GM11168 (cell line): ENCODE measurements around the gene SLC16A10.

Source experiments
- in situ Hi-C: fragments of 300-500 bp; cut with MboI; formaldehyde crosslinking; loops from one replicate; pipeline ENCODE4 v1.12.0; 2022; ENCODE audit warnings: low sequenced_read_pairs; ENCODE audit not compliant: unreplicated experiment

The SLC16A10 gene

DNA sequence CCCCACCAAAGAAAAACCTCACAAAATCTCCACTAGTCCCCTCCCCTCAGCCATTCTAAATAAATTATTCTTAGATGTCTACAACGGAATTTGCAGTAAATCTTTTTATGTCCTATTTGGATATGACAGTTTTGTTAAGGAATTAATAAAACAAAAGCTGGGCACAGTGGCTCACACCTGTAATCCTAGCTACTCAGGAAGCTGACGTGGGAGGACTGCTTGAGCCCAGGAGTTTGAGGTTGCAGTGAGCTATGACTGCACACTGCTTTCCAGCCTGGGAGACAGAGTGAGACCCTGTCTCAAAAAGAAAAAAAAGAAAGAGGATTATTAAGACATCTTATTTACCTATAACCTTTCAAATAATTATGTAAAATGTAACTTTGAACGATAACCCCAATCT is 165.4 kb downstream of the SLC16A10 start:
- in situ Hi-C loops = loop anchor here (25.0 kb wide), 1 partner anchor 785 kb away; no protein-coding TSS in a partner anchor

DNA sequence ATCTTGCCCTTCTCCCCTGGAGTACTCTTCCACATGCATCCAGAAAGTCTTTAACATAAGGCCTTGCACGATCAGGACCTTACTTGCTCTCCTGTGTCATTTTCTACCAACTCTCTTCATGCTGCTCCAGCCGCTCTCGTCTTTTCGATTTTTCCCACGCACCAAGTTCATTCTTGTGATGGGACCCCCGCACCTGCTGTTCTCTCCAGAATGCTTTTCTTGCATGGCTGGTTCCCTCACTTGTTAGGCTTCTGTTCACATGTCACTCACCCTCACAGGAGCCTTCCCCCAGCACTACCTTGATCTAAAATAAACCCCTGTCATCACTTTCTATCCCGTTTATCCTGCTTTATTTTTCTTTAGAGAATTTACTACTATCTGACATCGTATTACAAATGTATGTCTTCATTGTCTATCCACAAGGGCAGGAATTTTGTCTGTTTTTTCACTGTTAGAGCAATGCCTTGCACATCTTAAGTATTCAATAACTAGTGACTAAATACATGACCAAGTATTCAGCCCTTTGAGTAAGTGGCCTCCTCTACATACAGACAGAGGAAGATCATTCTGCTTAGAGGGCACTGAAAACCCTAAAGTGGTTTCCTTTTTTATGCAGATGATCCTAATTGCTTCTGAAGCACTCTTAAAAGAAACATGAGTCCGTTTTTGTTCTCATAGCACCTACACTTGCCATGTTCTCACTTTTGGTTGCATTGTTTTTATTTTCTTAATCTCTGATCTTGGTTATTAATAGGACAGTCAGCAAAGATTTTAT is 166.9 kb downstream of the SLC16A10 start:
- in situ Hi-C loops = loop anchor here (25.0 kb wide), 1 partner anchor 783 kb away; no protein-coding TSS in a partner anchor

DNA sequence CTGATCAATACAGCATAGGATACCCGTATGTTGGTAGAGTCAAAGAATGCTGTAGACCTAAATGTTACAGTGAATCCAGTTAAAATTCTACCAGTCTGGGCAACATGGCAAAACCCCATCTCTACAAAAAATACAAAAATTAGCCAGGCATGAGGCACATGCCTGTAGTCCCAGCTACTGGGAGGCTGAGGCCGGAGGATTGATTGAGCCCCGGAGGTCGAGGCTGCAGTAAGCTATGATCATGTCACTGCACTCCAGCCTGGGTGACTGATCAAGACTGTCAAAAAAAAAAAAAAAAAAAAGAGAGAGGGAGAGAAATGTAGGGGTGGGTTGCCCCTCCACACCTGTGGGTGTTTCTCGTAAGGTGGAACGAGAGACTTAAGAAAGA is 167.5 kb downstream of the SLC16A10 start:
- in situ Hi-C loops = loop anchor here (25.0 kb wide), 1 partner anchor 783 kb away; no protein-coding TSS in a partner anchor

DNA sequence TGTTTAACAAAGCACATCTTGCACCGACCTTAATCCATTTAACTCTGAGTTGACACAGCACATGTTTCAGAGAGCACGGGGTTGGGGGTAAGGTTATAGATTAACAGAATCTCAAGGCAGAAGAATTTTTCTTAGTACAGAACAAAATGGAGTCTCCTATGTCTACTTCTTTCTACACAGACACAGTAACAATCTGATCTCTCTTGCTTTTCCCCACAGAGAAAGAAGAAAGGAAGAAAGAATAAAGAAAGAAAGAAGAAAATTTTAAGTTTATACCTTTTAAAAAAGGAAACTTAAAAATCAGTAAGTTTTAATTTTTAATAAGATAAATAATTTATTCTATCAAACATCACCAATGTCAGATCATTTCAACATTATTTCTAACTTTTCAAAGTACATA is 168.5 kb downstream of the SLC16A10 start:
- in situ Hi-C loops = loop anchor here (25.0 kb wide), 1 partner anchor 781 kb away; no protein-coding TSS in a partner anchor

DNA sequence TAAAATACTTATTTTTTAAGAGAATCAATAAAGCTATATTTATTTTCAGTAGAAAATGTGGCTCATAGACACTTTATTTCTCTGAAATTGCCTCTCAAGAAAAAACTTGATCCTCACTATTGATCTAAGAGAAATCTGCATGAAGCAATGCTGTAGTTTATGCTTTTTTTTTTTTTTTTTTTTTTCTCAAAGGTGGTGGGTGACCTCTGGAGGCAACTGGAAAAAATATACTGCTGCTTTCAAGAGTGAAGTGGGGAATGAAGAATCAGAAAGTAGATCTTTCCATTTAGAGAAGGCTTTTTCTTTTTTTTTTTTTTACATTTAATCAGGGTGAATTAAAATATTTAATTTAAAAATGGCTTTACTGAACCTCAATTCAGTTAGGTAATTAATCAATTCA is 169.3 kb downstream of the SLC16A10 start:
- in situ Hi-C loops = loop anchor here (25.0 kb wide), 1 partner anchor 781 kb away; no protein-coding TSS in a partner anchor

DNA sequence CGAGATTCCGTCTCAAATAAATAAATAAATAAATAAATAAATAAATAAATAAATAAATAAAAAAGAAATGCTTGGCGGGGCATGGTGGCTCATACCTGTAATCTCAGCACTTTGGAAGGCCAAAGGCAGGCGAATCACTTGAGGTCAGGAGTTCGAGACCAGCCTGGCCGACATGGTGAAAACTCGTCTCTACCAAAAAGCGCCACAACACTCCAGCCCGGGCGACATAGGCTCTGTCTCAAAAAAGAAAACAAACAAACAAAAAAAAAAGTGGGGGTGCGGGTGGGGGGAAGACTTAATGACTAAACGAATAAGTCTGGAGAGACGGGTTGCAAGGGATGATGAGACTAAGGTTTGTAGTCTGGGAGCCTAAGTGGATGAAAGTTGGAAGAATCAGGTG is 170.7 kb downstream of the SLC16A10 start:
- in situ Hi-C loops = loop anchor here (25.0 kb wide), 1 partner anchor 779 kb away; no protein-coding TSS in a partner anchor

DNA sequence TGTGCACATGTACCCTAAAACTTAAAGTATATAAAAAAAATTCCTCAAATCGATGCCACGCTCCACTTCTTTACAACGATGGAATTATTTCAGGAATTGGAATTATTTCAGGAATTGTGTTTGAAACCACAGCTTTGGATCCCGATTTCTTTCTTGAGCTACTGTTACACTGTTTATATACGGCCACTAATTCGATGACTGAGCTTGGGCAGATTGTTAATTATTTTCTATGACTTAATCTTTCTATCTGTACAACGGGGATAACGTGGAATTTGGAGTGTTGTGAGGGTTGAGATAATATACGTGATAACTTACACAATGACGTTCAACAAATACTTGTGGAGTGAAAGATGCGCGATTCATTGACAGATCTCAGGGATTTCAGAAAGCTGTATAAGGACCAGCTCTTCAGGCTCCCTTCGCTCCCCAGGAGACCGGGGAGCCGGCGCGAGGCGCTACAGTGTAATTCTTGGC is 171.3 kb downstream of the SLC16A10 start:
- in situ Hi-C loops = loop anchor here (25.0 kb wide), 1 partner anchor 779 kb away; no protein-coding TSS in a partner anchor

DNA sequence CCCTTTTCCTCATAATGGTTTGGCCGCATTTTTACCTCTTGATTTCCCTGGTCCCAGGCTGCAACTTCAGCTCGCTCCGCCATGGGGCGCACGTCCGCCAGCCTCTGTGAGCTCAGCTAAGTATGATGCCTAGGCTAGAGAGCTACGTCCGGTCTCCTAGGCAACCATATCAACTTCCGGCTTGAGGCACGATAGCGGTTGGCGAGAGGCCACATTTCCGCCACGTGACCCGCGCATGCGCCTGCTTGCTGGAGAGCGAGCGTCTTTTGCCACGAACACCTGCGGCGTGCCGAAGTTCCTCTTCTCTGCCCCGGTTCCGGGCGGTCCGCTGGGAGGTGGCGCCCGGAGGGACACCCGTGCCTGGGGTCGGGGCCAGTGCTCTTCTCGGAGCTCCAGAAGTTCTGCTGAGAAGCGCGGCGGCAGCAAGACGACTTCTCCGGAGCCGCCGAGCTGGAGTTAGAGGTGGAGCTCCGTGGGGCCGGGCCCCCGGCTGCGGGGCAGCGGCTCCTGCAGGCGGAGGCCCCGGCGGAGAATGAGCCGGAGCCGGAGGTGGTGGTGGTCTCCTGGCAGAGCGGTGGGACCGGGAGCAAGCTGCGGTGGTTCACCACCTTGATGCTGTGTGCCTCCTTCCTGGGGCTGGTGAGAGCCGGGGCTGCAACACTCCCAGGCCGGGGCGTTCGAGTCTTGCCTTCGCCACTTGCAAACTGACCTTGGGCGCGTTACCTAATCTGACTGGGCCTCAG is 172.0 kb downstream of the SLC16A10 start:
- in situ Hi-C loops = loop anchor here (25.0 kb wide), 1 partner anchor 778 kb away; no protein-coding TSS in a partner anchor

DNA sequence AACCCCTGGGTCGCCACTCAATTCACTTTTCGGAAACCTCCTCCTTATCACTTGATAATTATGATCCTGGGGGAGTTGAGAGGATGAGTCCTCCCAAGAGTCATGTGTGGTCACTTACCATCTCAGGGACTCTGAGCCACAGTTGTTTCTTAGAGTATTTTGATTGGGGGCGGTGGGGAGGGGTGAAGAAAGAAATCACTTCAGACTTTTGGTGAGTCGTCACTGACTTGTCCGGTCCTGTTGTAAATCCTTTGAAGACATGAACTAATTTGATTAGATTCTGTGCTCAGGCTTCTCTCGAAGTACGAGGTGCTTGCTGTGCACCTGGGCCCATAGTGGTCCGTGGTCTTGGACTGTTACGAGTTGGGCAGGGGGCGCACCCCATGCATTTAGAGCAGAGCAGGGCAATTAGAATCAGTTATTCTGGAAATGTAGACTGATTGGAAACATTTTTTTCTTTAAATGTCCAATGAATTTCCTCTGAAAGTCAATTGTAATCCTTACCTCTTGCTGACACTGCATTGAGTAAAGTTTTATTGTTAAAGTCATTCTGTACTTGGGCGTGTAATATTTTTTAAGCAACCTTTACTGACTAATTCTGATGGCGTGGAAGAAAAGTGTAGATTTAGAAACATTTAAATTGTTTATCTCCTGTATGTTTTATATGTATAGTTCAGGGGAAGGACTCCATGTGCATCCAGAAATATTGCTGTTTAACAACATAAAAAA is 173.4 kb downstream of the SLC16A10 start:
- in situ Hi-C loops = loop anchor here (5.0 to 25.0 kb wide), 2 partner anchors 217 to 777 kb away; no protein-coding TSS in a partner anchor

DNA sequence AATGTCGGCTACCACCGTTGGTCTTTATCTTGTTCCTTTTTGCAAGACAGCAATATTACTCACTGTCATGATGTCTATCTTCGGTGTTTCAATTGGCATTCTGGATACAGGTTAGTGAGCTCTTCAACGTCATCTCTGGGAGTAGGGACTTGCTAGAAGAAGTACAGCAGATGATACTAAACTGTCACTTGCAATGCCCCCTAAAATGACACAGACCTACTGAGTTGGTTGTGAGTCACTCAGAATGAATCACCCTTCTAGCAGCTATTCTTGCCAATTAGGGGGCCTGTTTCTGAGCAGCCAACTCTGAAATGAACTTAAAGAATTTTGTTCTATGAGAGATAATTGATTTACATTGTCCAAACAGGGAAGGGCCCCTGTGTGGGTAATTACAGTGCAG is 176.5 kb downstream of the SLC16A10 start:
- in situ Hi-C loops = loop anchor here (5.0 to 25.0 kb wide), 2 partner anchors 213 to 773 kb away; no protein-coding TSS in a partner anchor

DNA sequence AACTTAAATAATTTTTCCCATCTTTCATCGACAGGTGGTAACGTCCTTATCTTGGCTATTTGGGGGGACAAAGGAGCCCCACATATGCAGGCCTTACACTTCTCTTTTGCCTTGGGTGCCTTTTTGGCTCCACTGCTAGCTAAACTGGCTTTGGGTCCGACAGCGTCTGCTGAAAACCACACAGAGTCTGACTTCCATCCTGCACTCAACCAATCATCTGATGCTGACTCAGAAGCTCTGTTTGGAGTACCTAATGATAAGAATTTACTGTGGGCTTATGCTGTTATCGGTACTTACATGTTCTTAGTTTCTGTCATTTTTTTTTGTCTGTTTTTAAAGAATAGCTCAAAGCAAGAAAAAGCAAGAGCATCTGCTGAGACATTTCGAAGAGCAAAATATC is 178.5 kb downstream of the SLC16A10 start:
- in situ Hi-C loops = loop anchor here (25.0 kb wide), 1 partner anchor 771 kb away; no protein-coding TSS in a partner anchor

DNA sequence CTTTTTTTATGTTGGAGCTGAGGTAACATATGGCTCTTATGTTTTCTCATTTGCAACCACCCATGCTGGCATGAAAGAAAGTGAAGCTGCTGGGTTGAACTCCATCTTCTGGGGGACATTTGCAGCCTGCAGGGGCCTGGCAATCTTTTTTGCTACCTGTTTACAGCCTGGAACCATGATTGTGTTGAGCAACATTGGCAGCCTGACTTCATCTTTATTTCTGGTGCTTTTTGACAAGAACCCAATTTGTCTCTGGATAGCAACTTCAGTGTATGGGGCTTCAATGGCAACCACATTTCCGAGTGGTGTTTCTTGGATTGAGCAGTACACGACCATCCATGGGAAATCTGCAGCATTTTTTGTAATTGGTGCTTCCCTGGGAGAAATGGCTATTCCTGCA is 179.0 kb downstream of the SLC16A10 start:
- in situ Hi-C loops = loop anchor here (25.0 kb wide), 1 partner anchor 771 kb away; no protein-coding TSS in a partner anchor

DNA sequence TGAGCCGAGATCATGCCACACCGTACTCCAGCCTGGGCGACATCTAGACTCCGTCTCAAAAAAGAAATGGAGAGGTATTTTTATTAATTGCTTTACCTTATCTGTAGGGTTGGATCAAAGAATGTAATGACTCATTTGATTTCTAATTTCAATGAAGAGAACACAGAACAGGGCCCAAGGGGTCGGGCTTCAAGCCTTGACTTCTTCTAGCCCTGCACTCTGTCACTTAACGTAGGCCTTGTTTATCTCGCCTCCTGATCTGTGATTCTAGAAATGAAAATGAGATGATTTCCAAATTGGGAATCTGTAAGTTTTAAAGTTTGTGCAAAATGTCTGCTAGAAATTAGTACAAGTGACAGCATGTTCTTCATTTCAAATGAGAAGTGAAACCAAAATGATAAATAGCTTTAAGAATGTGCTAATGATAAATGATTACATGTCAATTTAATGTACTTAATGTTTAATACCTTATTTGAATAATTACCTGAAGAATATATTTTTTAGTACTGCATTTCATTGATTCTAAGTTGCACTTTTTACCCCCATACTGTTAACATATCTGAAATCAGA is 180.5 kb downstream of the SLC16A10 start:
- in situ Hi-C loops = loop anchor here (25.0 kb wide), 1 partner anchor 769 kb away; no protein-coding TSS in a partner anchor

DNA sequence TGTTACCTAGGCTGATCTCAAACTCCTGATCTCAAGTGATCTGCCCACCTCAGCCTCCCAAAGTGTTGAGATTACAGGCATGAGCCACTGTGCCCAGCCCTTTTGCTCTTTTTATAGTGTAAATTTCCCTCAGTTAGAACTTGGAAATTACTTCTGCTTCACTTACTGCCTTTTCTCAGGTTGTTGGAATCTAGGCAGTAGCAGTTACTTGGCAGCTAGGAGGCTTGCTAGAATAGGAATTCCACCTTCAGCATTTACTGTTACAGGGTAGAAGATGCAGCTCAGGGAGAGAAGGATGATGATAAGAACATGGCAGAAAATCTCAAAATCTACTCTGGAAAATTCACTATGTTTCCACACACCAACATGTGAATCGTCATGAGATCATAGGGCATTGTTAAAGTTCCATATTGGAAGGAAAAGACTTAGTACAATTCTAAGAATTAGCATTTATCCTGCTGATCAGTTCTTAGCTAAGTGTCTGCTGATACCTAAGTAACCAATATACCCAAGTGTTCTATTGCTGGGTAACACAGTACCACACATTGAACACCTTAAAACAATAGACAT is 182.2 kb downstream of the SLC16A10 start:
- in situ Hi-C loops = loop anchor here (25.0 kb wide), 1 partner anchor 768 kb away; no protein-coding TSS in a partner anchor

DNA sequence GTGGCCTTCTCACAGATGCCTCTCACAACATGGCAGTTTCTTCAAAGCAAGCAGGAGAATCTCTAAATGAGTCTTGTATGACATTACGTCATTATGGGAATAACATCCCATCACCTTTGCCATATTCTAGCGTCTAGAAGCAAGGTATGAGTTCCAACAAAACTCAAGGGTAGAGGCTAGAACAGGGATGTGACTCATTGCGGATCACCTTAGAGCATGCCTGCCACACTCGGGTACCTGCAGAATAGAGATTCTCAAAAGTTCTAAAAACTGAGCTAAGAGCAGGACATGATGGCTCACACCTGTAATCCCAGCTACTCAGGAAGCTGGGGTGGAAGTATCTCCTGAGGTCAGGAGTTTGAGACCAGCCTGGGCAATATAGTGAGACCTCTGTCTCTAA is 182.8 kb downstream of the SLC16A10 start:
- in situ Hi-C loops = loop anchor here (25.0 kb wide), 1 partner anchor 767 kb away; no protein-coding TSS in a partner anchor

DNA sequence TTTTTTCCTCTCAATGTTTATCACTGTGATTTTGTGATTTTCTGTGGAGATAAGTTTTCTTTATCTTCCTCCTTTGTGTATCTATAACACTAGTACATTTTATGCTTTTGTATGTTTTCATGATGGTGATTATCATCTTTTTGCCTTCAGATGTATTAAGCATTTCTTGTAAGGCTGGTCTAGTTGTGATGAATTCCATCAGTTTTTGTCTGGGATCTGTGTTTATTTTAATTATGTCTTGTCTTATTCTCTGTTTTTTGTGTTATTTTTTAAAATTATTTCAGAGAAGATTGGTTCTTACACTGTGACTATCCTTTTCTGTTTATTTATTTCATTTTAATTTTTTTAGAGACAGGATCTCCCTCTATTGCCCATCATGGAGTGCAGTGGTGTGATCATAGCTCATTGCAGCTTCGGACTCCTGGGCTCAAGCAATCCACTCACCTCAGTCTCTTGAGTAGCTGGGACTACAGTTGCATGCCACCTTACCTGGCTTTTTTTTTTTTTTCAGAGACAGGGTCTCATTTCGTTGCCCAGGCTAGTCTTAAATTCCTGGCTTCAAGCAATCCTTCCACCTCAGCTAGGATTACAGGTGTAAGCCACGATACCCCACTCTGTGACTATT is 187.4 kb downstream of the SLC16A10 start:
- in situ Hi-C loops = loop anchor here (25.0 kb wide), 1 partner anchor 763 kb away; no protein-coding TSS in a partner anchor

DNA sequence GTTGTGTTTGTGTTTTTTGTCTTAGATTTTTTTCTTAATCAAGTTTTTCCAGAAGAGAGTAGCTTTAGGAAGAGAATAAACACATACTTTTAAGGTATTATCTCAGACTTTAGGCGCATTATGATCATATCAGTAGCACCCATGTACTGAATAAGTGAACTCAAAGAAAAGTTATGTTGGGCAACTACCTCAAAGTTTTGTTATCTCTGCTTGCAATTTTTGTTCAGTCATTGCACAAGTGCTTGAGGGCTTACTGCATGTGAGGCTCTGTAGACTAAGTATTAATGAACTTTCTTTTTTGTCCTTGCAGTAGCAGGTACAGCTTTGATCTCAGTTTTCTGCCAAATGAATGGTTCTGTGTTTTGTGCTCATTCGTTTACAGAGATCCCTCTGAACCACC is 189.0 kb downstream of the SLC16A10 start:
- in situ Hi-C loops = no loop called here

DNA sequence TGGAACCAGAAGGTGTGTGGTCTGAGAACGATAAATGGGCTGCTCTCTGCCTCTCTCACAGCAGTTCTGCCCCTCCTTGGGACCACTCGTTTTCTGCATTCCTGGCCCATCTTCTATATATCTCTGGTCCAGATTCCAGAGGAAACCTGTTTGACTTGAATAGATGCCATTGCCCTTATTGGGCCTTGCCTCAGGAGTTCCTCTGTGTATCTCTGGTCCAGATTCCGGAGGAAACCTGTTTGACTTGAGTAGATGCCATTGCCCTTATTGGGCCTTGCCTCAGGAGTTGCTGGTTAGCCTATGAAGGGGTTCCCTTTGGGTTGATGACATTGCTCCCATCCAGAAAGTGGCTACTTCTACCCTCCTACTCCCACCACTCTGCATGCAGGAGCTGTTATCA is 189.4 kb downstream of the SLC16A10 start:
- in situ Hi-C loops = no loop called here

DNA sequence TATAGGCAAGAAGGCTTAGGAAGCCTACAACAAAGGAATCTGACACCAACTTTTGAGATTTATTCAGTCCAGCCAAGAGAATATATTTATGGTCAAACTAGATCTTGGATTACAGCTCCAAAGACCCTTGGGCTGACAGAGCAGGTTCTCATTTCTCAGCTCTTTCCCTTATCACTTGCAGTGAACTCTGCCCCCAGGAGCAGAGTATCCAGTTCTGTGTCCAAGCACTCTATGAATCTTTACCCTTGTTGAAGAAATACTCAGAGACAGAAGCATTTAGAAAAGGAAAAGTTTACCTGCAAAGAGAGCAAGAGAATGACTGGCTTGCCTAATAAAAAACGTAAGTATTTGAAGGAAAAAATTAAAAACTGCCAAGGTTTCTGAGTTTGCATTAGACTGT is 190.5 kb downstream of the SLC16A10 start:
- in situ Hi-C loops = no loop called here
